T-helper 2 cell treated with Interferon-gamma antibody and Interleukin-4, amounts not matched to agents 5 μg/mL and 100 μg/mL, for 36 hours (primary cell): ENCODE results near the gene SERPINH1.

Experiments
- DNase-seq: peaks from one replicate; pipeline ENCODE4 v3.0.0; 2021; ENCODE audit warnings: low spot score
- H3K27ac Mint-ChIP-seq: one replicate; pipeline ENCODE4 v1.8.0; 2021; ENCODE audit warnings: mild to moderate bottlenecking, mixed read lengths
- H3K27me3 Mint-ChIP-seq: one replicate; pipeline ENCODE4 v1.8.0; 2021; ENCODE audit warnings: low read depth, mixed read lengths
- H3K36me3 Mint-ChIP-seq: one replicate; pipeline ENCODE4 v1.8.0; 2021; ENCODE audit warnings: low read depth, mixed read lengths
- H3K4me1 Mint-ChIP-seq: one replicate; pipeline ENCODE4 v1.8.0; 2021; ENCODE audit warnings: low read depth, mixed read lengths
- H3K4me3 Mint-ChIP-seq: one replicate; pipeline ENCODE4 v1.8.0; 2022; ENCODE audit warnings: mild to moderate bottlenecking, moderate library complexity, mixed read lengths
- H3K9me3 Mint-ChIP-seq: one replicate; pipeline ENCODE4 v1.8.0; 2021; ENCODE audit warnings: mixed read lengths

SERPINH1 gene

DNA sequence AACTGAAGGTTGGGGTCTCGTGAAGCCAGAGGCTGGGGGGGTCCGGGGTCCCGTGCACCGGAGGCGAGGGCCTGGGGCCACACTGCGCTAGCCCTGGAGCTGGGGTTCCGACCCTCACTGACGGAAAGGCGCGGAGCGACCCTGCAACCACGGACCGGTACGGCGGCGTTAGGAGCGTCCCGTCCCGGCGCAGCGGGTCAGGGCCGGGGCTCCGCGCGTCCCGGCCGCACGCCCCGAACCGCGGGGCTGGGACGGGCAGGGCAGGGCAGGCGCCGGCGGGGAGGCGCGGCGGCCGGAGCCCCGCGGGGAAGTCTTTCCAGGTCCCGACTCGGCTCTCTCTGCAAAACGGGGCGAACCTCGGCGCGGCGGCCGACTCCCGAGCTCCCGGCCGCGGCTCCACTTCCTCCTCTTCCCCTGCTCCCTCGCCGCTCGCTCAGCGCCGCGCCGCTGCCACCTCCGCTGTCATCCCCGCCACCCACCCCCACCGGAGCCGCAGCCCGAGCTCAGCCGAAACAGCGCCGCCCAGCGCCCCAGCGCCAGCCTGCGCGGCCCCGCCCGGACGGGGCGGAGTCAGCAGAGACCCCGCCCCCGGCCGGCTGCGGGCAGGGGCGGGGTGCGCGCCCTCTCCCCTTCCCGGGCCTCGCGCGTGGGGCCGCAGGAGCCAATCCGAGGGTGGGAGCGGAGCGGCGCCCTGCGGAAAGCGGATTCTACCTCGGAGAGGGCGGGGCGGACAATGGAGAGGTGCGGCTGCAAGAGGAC is 36.4 kb upstream of the SERPINH1 start, which contains the start of gene GDPD5:
Gene GDPD5, minus strand, starts transcription at position 509 of the 759 bp plus-strand sequence. CDS start 48,206 bp downstream, outside the sequence.
- H3K27ac Mint-ChIP-seq = peak within 1 kb of the TSS; percentile 76
- no peaks in the 10 kb centered on the region for H3K9me3 Mint-ChIP-seq
- peak within 1 kb of the TSS; percentile 84 for H3K4me3 Mint-ChIP-seq
- H3K27me3 Mint-ChIP-seq = peaks cover 19% of the 10 kb centered on the region
- no peaks in the 10 kb centered on the region for H3K36me3 Mint-ChIP-seq
- H3K4me1 Mint-ChIP-seq = peaks cover 24% of the 10 kb centered on the region
- peak; percentile 91 for DNase-seq

DNA sequence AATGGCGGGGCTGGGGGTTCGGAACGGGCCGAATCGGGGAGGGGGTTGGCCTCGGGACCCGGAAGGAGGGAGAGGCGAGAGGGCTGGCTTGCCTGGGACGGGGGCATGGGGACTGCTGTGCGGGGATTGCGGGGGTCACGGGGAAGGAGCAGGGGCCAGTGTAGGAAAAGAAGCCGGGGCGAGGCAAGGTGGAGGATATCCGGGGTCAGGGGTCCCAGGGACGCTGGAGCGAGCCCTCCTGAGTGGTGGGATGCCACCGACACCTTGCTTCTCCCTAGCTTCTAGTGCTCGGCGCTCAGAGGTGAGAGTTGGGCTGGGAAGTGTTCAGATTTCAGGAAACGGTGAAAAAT is 35.9 kb upstream of the SERPINH1 start:
- Mint-ChIP-seq H3K4me3 (peak overlapping the region; percentile 81), H3K27ac (peak overlapping the region; percentile 76), H3K27me3 (peaks cover 19% of the 10 kb centered on the region), H3K36me3 (no peaks in the 10 kb centered on the region), H3K4me1 (peaks cover 28% of the 10 kb centered on the region), H3K9me3 (no peaks in the 10 kb centered on the region)
- no peak for DNase-seq

DNA sequence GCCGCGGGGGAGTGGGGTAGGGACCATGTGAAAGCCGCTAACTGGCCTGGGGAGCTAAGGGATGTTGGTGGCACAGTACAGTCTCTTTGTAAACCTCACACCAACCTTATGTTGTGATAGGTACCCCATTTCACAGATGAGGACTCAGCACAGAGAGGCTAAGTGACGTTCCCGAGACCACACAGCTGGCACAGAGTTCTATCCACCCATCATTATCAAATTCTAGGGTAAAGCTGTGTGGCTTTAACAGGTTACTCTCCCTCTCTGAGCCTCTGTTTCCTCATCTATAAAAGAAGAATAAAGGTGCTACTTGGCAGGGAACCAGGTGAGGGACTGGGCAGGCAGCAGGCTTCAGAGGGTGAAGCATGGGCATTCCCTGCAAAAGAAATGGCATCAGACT is 34.9 kb upstream of the SERPINH1 start:
- Mint-ChIP-seq H3K9me3 (no peaks in the 10 kb centered on the region), H3K27ac (peak overlapping the region; percentile 55), H3K4me1 (peaks cover 36% of the 10 kb centered on the region), H3K4me3 (peak overlapping the region; percentile 81), H3K36me3 (no peaks in the 10 kb centered on the region), H3K27me3 (peaks cover 19% of the 10 kb centered on the region)
- DNase-seq = no peak

DNA sequence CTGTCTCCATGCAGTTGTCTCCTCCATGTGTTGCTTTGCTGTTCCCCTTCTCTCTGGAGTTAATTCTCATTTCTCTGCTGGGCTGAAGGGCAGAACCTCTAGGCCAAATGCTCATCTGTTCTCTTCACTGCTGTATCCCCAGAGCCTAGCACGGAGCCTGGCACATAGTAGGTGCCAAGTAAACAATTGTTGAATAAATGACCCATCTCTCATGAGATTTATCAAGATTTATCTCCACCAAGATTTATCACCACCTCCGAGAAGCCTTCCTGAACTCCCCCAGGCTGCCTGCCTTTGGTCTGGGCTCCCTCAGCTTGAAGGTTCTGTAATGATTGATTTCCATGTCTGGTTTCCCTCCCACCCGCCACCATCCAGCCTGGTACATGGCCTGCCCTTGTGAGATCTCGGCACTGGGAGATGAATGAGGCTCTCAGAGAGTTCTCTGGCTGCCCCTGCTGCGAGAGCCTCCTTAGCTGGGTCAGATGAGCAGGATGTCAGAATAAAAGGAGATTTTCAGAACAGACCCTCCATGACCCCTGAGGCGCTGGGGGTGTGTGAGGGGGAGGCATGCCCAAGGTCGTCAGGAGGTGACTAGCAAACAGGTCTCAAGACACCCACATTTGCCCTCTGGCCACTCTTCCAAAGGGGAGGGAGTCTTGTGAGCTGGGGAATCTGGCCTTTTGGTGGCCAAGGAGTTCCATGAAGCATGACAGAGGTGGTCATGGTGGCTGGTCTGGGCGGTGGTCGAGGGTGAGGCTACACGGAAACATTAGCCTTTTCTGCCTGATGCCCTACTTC is 33.9 kb upstream of the SERPINH1 start:
- no peak for DNase-seq
- Mint-ChIP-seq H3K36me3 (no peaks in the 10 kb centered on the region), H3K9me3 (no peaks in the 10 kb centered on the region), H3K4me1 (peaks cover 38% of the 10 kb centered on the region), H3K4me3 (peak overlapping the region; percentile 81), H3K27me3 (peaks cover 19% of the 10 kb centered on the region), H3K27ac (peak overlapping the region; percentile 46)

DNA sequence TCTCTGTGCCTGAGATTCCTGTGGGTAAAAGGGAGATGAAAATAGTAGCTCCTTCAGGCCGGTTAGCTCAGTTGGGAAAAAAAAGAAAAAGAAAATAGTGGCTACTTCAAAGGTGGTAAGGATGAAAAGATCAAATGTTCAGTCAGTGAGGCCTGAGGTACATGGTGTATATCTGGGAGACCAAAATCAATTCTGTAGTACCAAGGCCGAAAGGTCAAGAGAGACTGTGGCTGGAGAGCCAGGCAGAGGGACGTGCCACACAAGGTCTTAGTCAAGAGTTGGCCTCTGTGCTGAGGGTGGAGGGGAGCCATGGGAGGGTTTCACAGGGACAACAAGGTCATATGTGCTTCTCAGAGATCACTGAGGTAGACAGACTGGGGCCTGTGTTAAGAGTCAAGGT is 31.5 kb upstream of the SERPINH1 start:
- Mint-ChIP-seq H3K27ac (peak overlapping the region; percentile 27), H3K4me1 (peaks cover 37% of the 10 kb centered on the region), H3K9me3 (no peaks in the 10 kb centered on the region), H3K4me3 (no peak overlapping the region), H3K36me3 (no peaks in the 10 kb centered on the region), H3K27me3 (peaks cover 8% of the 10 kb centered on the region)
- no peak for DNase-seq

DNA sequence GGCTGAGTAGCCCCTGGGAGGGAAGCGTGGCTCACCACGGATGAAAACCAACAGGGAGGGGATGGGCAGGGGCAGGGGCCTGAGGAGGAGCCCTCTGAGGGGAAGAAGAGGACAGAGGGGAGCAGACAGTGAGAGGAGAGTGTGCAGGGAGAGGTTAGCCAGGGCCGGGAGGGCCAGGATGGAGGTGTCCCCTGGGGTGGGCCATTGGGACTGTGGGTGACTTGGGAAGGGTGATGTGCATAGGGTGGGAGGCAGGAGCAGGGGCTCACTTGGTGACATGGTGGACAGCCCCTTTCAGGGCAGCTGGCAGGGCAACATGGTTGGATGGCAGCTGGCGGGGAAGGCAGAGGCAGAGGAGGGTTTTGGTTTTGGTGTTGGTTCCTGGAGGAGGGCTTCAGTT is 30.7 kb upstream of the SERPINH1 start:
- peaks cover 8% of the 10 kb centered on the region for H3K27me3 Mint-ChIP-seq
- peak overlapping the region; percentile 20 for H3K4me3 Mint-ChIP-seq
- peaks cover 39% of the 10 kb centered on the region for H3K4me1 Mint-ChIP-seq
- no peak for DNase-seq
- no peaks in the 10 kb centered on the region for H3K36me3 Mint-ChIP-seq
- H3K9me3 Mint-ChIP-seq = no peaks in the 10 kb centered on the region
- peak overlapping the region; percentile 46 for H3K27ac Mint-ChIP-seq

DNA sequence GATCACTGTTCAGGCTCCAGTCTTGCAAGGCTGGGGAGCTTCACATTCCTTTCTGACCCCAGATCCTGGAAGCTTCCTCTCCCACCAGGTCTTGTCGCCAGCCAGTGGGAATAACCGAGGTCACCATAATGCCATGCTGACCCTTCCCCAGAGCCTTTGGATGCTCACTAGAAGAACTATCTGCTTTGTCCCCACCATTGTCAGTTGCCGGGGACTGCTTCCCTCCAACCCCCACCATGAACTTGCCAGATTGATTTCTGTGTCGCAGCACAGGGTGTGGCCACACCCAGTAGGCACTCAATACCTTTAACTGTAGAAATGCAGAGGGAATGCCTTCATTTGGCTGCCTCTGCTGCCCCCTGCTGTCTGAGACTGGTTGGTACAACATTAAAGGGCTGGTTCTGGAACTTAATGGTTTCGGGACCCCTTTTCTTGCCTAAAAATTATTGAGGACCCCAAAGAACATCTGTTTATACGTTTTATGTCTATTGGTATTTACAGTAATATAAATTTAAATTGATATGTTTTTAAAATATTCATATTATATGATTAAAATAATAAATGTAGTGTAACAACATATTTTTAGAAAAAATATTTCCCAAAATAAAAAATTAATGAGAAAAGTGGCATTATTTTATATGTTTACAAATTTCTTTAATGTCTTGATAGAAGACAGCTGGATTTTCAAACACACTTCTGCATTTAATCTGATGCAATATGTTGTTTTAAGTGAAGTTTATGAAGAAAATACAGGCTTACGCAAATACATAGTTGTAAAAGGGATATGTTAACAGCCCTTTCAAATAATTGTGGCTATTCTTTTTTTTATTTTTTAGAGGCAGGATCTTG is 29.6 kb upstream of the SERPINH1 start:
- Mint-ChIP-seq H3K36me3 (no peaks in the 10 kb centered on the region), H3K27me3 (peaks cover 3% of the 10 kb centered on the region), H3K27ac (peak overlapping the region; percentile 46), H3K4me3 (peak overlapping the region; percentile 47), H3K4me1 (peaks cover 46% of the 10 kb centered on the region), H3K9me3 (no peaks in the 10 kb centered on the region)
- peak; percentile 71 for DNase-seq

DNA sequence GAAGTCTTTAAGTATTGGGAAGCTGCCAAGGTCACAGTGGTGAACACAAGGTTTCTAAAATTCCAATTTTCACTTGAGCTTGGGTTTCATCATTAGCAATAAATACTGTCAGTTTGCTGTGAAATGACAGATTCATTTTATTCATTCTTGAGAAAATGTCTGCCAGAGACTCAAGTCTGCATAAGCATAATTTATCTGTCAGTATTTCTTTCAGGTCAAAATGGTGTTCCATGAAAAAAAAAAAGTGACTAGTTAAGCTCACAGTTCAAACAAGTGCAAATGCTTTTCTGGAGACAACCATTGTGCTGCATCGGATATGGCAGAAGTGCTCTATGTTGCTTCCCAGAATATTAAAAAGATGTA is 28.2 kb upstream of the SERPINH1 start:
- H3K36me3 Mint-ChIP-seq = no peaks in the 10 kb centered on the region
- no peak for DNase-seq
- H3K27ac Mint-ChIP-seq = no peak overlapping the region
- peaks cover 58% of the 10 kb centered on the region for H3K4me1 Mint-ChIP-seq
- H3K4me3 Mint-ChIP-seq = no peak overlapping the region
- H3K9me3 Mint-ChIP-seq = no peaks in the 10 kb centered on the region
- peaks cover 3% of the 10 kb centered on the region for H3K27me3 Mint-ChIP-seq

DNA sequence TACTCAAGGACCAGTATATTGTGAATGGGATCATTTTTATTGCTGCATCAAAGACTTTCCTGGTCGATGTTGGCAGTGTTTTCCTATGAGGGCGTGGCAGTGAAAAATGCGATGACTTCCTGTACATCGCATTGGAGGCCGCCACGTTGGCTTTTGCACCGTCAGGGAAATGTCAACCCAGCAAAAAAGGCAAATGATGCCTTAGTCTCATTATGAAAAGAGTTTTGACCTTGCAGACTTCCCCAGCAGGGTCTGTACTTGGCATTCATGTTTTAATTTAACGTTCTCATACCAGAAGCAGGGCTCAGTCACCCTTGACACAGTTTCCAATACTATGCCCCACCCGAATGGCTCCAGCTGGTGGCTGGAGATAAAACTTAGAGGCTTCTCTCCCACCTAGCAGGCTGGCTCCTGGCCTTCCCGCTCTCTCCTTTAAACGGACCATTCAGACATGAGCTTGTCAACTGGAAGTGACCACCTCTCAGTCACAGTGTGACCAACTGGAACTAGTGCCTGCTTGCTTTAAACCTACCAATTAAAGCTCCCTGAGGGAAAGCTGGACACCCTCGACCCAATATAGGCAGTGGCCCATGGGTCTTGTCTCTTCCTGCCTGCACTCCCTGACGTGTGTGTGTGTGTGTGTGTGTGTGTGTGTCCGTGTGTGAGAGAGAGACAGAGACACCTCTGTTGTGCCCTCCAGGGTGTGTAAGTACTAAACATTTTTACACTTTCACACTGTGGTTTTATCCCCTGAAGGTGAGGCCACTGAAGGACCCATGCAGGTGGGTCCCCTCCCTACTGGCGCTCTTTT is 27.6 kb upstream of the SERPINH1 start:
- Mint-ChIP-seq H3K27ac (no peak overlapping the region), H3K4me1 (peaks cover 58% of the 10 kb centered on the region), H3K4me3 (peak overlapping the region; percentile 16), H3K36me3 (no peaks in the 10 kb centered on the region), H3K27me3 (no peaks in the 10 kb centered on the region), H3K9me3 (no peaks in the 10 kb centered on the region)
- DNase-seq = no peak

DNA sequence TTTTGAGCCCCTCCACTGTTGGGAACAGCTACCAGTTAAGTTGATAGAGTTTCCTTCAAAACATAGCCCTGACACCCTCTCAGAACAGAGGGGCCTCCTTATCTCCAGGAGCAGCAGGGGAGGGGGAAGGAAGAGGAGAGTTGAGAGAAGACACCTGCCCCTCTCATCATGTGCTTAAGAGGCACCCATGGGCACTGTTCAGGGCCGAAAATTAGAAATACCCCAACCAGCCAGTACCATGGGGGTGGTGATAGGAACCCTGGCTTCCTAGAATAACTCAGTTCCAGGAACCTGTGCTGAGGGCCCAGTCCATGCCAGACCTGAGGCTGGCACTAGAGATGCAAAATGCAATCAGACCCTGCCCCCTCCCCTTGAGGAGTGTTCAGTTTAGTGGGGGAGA is 27.0 kb upstream of the SERPINH1 start:
- no peak overlapping the region for H3K27ac Mint-ChIP-seq
- no peaks in the 10 kb centered on the region for H3K27me3 Mint-ChIP-seq
- DNase-seq = no peak
- H3K4me3 Mint-ChIP-seq = no peak overlapping the region
- peaks cover 58% of the 10 kb centered on the region for H3K4me1 Mint-ChIP-seq
- no peaks in the 10 kb centered on the region for H3K9me3 Mint-ChIP-seq
- H3K36me3 Mint-ChIP-seq = no peaks in the 10 kb centered on the region

DNA sequence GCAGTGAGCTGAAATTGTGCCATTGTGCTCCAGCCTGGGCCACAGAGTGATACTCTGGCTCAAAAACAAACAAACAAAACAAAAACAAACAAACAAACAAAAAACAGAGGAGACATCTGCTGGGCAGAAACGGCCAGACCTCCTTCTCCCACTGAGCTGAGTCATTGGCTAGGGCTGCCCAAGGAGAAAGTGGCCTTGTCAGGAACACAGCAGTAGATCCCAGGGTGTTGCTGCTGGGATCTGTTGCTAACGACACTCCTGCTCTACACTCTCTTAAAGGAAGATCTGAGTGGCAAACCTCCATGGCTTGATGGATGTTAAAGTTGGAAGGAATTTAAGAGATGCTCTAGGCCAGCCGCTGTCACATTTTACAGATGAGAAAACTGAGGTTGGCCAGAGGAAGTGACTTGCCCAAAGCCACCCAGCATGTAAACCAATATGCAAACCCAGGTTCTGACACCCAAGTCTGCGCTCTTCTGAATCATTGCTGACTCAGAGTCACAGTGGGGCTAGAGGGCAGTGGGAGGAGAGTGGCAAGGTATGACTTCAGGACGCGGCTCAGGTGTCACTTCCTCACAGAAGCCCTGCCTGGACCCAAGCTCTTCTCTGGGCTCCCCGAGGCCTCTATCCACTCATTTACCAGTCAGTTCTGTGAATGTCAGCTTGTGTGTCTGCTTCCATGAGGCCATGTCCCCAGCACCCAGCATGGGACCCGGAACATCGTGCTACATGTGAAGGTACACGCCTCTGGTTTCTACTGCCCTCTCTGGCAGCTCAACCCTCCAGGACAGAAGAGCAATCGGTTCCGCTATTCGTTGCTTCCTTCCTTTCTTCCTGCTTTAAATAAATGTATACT is 25.0 kb upstream of the SERPINH1 start:
- Mint-ChIP-seq H3K9me3 (no peaks in the 10 kb centered on the region), H3K4me1 (peaks cover 42% of the 10 kb centered on the region), H3K27me3 (no peaks in the 10 kb centered on the region), H3K36me3 (no peaks in the 10 kb centered on the region), H3K27ac (peak overlapping the region; percentile 29), H3K4me3 (no peak overlapping the region)
- DNase-seq = peak; percentile 74

DNA sequence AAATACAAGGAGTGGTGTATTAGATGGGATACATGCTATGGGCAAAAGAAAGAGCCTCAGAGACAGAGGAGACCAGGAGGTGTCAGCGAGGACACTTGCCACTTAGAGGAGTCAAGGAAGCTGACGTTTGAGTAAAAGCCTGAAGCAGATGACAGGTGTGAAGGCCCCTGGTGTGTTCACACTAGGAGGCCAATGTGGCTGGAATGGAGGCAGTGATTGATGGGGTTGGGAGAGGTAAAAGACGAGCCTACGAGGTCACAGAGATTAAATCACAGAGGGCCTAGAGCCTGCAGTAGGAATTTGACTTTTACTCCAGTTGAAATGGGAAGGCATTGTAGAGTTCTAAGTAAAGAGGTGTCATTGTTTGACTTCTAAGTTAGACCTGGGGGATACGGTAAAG is 24.3 kb upstream of the SERPINH1 start:
- H3K36me3 Mint-ChIP-seq = no peaks in the 10 kb centered on the region
- H3K4me3 Mint-ChIP-seq = no peak overlapping the region
- DNase-seq = no peak
- H3K27me3 Mint-ChIP-seq = no peaks in the 10 kb centered on the region
- peak overlapping the region; percentile 29 for H3K27ac Mint-ChIP-seq
- peaks cover 38% of the 10 kb centered on the region for H3K4me1 Mint-ChIP-seq
- H3K9me3 Mint-ChIP-seq = no peaks in the 10 kb centered on the region
